NCI-H345 treated with DMSO at 0.1 percent for 48 hours (cell line): ENCODE results near the gene ABAT.
"Not testable (repeated sequence)": the region's sequence is repeated elsewhere in the genome, so short reads cannot be mapped to it uniquely, and the experiment has no call there.

ENCODE experiments used
- DNase-seq: peaks from one replicate; lab custom pipeline; 2025; ENCODE audit not compliant: unreplicated experiment; lab: John Stamatoyannopoulos, UW

The ABAT gene

GRCh38 chr16:8739151-8739550 is 64.7 kb downstream of the ABAT start:
- no peak for DNase-seq

- no peak for DNase-seq
These were observed 65.7 kb downstream of the ABAT start for GRCh38 chr16:8739989-8740704.

- no peak for DNase-seq
These were observed 66.4 kb downstream of the ABAT start for GRCh38 chr16:8740775-8741355.

GRCh38 chr16:8741636-8742035 is 67.2 kb downstream of the ABAT start:
- DNase-seq: no peak

- no peak for DNase-seq
These were observed 67.7 kb downstream of the ABAT start for GRCh38 chr16:8742068-8742467.

DNA sequence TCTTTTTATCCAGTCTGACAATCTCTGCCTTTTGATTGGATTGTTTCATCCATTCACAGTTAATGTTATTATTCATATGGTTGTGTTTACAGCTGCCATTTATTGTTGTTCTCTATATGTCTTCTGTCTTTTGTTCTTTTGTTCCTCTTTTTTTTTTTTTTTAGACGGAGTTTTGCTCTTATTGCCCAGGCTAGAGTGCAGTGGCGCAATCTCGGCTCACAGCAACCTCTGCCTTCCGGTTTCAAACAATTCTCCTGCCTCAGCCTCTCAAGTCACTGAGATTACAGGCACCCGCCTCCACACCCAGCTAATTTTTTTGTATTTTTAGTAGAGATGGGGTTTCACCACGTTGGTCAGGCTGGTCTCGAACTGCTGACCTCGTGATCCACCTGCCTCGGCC is 74.5 kb downstream of the ABAT start:
- DNase-seq: not testable (repeated sequence)

DNA sequence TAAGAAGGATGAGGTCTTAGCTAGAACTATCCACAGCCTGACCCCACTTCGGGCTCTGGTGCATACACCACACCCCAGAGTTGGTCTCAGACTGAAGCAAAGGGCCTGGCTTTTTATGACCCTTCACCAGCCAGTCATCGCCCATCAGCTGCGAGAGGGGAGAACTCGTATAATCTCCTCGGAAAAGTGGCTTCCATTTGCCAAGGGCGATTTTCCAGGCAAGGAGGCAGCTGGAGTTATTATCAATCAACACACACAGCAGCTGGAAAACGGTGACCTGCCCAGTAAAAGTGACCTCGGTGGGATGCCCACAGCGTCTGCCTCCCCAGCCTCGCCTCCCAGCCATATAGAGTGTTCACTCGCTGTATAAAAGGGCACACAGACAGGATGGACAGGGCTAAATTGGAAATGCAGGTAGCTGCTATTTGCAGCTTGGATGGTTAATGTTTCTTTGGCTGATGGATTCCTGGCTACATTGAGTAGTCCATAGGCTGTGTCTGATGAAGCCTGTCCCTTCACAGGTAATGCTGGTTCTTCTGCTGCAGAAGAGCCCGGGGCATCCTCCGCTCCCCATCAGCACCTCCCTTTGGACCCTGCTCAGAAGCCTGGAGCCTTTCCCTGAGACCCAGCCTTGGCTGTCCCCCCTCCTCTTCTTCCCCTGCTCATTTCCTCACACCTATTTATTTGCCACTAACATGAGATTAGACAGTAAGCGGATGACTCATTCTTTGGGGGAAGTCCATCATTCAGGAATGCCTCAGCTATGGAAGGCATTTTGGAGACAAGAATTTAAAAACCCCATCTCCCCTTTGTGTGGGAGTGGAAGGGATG is 77.3 kb downstream of the ABAT start:
- no peak for DNase-seq

DNA sequence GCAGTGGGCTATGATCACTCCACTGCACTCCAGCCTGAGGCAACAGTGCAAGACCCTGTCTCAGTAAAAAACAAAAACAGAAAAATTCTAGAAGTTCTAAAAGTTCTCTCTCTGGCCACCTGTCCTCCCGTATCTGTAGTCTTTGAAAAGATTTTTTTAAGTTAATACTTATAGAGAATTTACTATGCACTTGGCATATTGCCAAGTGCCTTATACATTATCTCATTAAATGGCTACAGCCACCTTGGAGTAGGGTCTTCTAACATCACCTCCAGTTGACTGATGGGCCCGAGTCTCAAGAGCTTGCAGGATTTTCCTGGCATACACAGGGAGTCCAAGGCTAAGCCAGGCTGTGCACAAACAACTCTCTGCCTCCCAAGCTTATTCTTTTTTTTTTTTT is 78.3 kb downstream of the ABAT start:
- no peak for DNase-seq

DNA sequence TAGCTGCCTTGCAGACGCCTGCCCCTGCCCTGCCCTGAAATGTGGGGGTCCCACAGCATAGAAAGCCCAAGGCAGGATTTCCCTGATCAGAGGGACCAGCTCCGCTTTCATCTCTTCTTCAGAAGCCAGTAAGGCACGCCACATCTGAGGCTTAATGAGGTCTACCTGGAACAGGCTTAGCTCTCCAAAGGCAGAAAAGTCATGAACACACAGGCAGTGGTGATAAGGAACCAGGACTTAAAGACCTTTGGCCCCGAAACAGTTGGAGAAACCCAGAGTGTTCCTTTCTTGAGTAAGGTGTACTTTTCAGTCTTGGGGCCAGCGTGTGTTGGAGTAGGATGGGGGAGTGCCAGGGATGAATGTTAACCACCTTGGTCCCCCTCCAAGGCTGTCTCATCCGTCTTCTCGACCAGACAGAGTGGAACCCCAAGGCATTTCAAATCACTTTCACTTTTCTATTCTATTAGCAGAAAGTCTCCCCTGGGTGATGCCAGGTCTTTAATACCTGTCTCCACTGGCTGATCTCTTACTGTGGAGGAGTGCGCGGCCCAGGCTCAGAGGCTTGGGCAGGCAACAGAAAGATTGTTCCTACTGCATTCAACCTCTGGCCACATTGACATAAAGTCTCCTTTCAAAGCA is 79.1 kb downstream of the ABAT start:
- DNase-seq: no peak

DNA sequence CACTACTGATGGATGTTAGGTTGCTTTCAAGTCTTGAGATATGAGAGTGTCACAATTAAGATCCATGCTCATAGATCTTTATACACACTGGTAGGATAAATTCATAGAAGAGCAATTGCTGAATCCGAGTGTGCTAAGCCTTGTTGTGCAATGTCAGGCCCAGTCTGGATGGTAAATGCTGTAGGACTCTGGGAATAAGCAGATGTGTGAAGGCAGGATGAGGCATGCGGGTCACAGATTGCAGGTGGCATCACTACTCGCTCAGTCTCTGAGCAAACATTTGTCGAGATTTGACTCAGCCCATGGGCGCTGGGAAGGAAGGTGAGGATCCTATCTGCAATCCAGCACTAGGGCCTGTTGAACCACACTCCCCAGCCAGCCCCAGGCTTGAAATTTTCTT is 82.3 kb downstream of the ABAT start:
- DNase-seq: no peak

- DNase-seq: no peak
These were observed 83.6 kb downstream of the ABAT start for GRCh38 chr16:8758022-8758421.

- no peak for DNase-seq
These were observed 85.6 kb downstream of the ABAT start for GRCh38 chr16:8760021-8760420.

GRCh38 chr16:8761078-8761477 is 86.7 kb downstream of the ABAT start:
- no peak for DNase-seq

DNA sequence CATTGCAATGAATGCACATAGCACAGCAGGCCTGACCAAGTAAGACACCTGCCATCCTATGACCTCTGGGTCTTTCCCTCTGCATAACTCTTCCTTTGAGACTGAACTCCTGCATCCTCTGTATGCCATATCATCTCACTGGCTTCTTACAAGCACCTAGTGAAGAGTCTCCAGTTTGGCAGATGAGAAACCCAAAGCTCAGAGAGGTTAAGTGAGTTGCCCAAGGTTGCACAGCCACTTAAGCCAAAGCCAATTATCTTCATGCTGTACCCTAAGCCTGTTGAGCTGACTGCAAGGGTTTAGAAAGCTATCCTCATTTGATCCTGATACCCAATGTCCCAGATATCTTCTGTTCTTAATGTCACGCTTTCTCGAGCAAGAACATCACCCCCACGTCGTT is 87.8 kb downstream of the ABAT start:
- DNase-seq: no peak

GRCh38 chr16:8763083-8763482 is 88.7 kb downstream of the ABAT start:
- no peak for DNase-seq

GRCh38 chr16:8763899-8764298 is 89.5 kb downstream of the ABAT start:
- DNase-seq: no peak

DNA sequence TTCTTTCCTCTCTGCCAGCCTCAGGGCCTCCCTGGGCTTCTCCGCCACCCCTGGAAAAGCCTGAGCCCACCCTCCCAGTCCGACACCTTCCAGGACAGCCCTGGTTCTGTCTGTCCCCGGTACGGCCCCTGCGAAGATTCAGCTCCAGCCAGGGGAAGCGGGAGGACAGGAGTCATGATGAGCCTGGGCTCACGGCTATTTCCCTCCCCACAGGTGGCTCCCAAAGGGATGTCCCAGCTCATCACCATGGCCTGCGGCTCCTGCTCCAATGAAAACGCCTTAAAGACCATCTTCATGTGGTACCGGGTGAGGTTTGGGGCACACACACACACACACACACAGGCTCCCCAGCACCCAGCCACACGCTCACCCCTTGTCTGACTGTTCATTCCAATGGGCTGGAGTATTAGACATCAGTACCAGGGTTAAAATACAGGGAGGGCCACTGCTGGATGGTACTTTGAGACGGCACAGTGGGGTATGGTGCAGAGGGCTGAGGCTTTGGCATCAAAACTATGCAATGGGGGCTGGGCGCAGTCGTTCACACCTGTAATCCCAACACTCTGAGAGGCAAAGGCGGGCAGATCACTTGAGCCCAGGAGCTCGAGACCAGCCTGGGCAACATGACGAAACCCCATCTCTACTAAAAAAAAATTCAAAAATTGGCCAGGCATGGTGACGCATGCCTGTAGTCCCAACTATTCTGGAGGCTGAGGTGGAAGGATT is 90.3 kb downstream of the ABAT start:
- DNase-seq: no peak

- no peak for DNase-seq
These were observed 92.8 kb downstream of the ABAT start for GRCh38 chr16:8767176-8767575.

- no peak for DNase-seq
These were observed 93.9 kb downstream of the ABAT start for GRCh38 chr16:8768283-8768682.

- DNase-seq: no peak
These were observed 94.3 kb downstream of the ABAT start for GRCh38 chr16:8768692-8769091.

GRCh38 chr16:8773537-8773936 is 99.1 kb downstream of the ABAT start:
- DNase-seq: no peak
